Measurements from ENCODE around the gene DDX42. TPM values are rescaled to one million over a fixed set of nuclear protein-coding genes. Genes with fewer than 3 reads are reported as not detected.
"Not testable (repeated sequence)": the region's sequence is repeated elsewhere in the genome, so short reads cannot be mapped to it uniquely, and the experiment has no call there.

Gene DDX42
- total RNA-seq, 2 experiments from 2014 or later = 103 to 106 TPM

GRCh38 chr17:63780928-63781327 lies 7.0 kb downstream of the DDX42 start:
- CTCF ChIA-PET = interaction anchor here (1.0 kb wide), 1 partner anchor 355 kb away, joined by 3 read pairs; no protein-coding TSS in a partner anchor
- H3K36me3 Mint-ChIP-seq = peaks cover 11% of the 10 kb centered on the region
- intact Hi-C loops (cut with micrococcal nuclease) = no loop called here
- no peak overlapping the region for H3K4me3 Mint-ChIP-seq
- DNase-seq = no peak
- peaks cover 68% of the 10 kb centered on the region for H3K4me1 Mint-ChIP-seq (ENCODE audit: low read depth)
- POLR2A ChIA-PET = interaction anchor here (0.7 kb wide), 1 partner anchor 61 kb away, joined by 3 read pairs; no protein-coding TSS in a partner anchor
- H3K27ac Mint-ChIP-seq = peak overlapping the region; percentile 28
- H3K27me3 Mint-ChIP-seq = no peaks in the 10 kb centered on the region
- H3K9me3 Mint-ChIP-seq = no peaks in the 10 kb centered on the region

- Mint-ChIP-seq H3K27ac (peak overlapping the region; percentile 14), H3K27me3 (no peaks in the 10 kb centered on the region), H3K9me3 (no peaks in the 10 kb centered on the region), H3K36me3 (peaks cover 17% of the 10 kb centered on the region), H3K4me3 (no peak overlapping the region), H3K4me1 (ENCODE audit: low read depth) (peaks cover 48% of the 10 kb centered on the region)
- CTCF ChIA-PET = interaction anchor here (0.6 to 1.5 kb wide), 3 partner anchors 9 to 156 kb away, joined by 3 to 4 read pairs (median 3); partner anchors contain the start of genes CCDC47 and DDX42
- POLR2A ChIA-PET = interaction anchor here (0.8 to 2.9 kb wide), 3 partner anchors 9 to 60 kb away, joined by 4 to 16 read pairs (median 6); partner anchors contain the start of genes CCDC47, DDX42 and STRADA
- intact Hi-C loops (cut with micrococcal nuclease) = no loop called here
- peak; percentile 24 for DNase-seq
These were observed 9.6 kb downstream of the DDX42 start for GRCh38 chr17:63783522-63783921.

GRCh38 chr17:63785556-63785955 lies 11.6 kb downstream of the DDX42 start:
- CTCF ChIA-PET = interaction anchor here (1.1 kb wide), 1 partner anchor 24 kb away, joined by 3 read pairs; no protein-coding TSS in a partner anchor
- H3K36me3 Mint-ChIP-seq = peaks cover 12% of the 10 kb centered on the region
- H3K9me3 Mint-ChIP-seq = no peaks in the 10 kb centered on the region
- no peak overlapping the region for H3K4me3 Mint-ChIP-seq
- no peak for DNase-seq
- H3K27me3 Mint-ChIP-seq = no peaks in the 10 kb centered on the region
- H3K27ac Mint-ChIP-seq = no peak overlapping the region
- intact Hi-C loops (cut with micrococcal nuclease) = no loop called here
- peaks cover 33% of the 10 kb centered on the region for H3K4me1 Mint-ChIP-seq (ENCODE audit: low read depth)
- POLR2A ChIA-PET = interaction anchor here (2.0 kb wide), 1 partner anchor 43 kb away, joined by 6 read pairs; the partner anchor contains the start of gene STRADA

GRCh38 chr17:63786117-63786516 lies 12.1 kb downstream of the DDX42 start:
- Mint-ChIP-seq H3K4me1 (ENCODE audit: low read depth) (peaks cover 28% of the 10 kb centered on the region), H3K36me3 (peaks cover 12% of the 10 kb centered on the region), H3K27ac (no peak overlapping the region), H3K4me3 (no peak overlapping the region), H3K27me3 (no peaks in the 10 kb centered on the region), H3K9me3 (no peaks in the 10 kb centered on the region)
- ChIA-PET CTCF (interaction anchor here (1.1 kb wide), 2 partner anchors 24 to 361 kb away, joined by 3 read pairs; no protein-coding TSS in a partner anchor), POLR2A (no interaction called here)
- intact Hi-C loops (cut with micrococcal nuclease) = no loop called here
- no peak for DNase-seq

GRCh38 chr17:63786971-63787711 lies 13.2 kb downstream of the DDX42 start:
- intact Hi-C loops (cut with micrococcal nuclease) = no loop called here
- DNase-seq = no peak
- no peak overlapping the region for H3K4me3 Mint-ChIP-seq
- H3K27me3 Mint-ChIP-seq = no peaks in the 10 kb centered on the region
- ChIA-PET POLR2A (interaction anchor here (0.7 to 0.9 kb wide), 2 partner anchors 13 to 45 kb away, joined by 3 to 4 read pairs; no protein-coding TSS in a partner anchor), CTCF (interaction anchor here (1.1 kb wide), 1 partner anchor 362 kb away, joined by 3 read pairs; no protein-coding TSS in a partner anchor)
- no peak overlapping the region for H3K27ac Mint-ChIP-seq
- H3K36me3 Mint-ChIP-seq = peaks cover 14% of the 10 kb centered on the region
- peaks cover 25% of the 10 kb centered on the region for H3K4me1 Mint-ChIP-seq (ENCODE audit: low read depth)
- H3K9me3 Mint-ChIP-seq = no peaks in the 10 kb centered on the region

GRCh38 chr17:63790057-63790456 lies 16.1 kb downstream of the DDX42 start:
- Mint-ChIP-seq H3K4me3 (no peak overlapping the region), H3K4me1 (ENCODE audit: low read depth) (peaks cover 2% of the 10 kb centered on the region), H3K27ac (no peak overlapping the region), H3K9me3 (no peaks in the 10 kb centered on the region), H3K27me3 (no peaks in the 10 kb centered on the region), H3K36me3 (peaks cover 30% of the 10 kb centered on the region)
- POLR2A ChIA-PET = no interaction called here
- intact Hi-C loops (cut with micrococcal nuclease) = no loop called here
- CTCF ChIA-PET = interaction anchor here (0.9 to 1.0 kb wide), 2 partner anchors 14 to 15 kb away, joined by 3 read pairs; no protein-coding TSS in a partner anchor
- no peak for DNase-seq

- H3K27ac Mint-ChIP-seq = no peak overlapping the region
- ChIA-PET POLR2A (no interaction called here), CTCF (interaction anchor here (0.6 to 0.9 kb wide), 2 partner anchors 17 to 82 kb away, joined by 3 read pairs; no protein-coding TSS in a partner anchor)
- no peaks in the 10 kb centered on the region for H3K27me3 Mint-ChIP-seq
- no peak overlapping the region for H3K4me3 Mint-ChIP-seq
- no peaks in the 10 kb centered on the region for H3K9me3 Mint-ChIP-seq
- intact Hi-C loops (cut with micrococcal nuclease) = no loop called here
- no peak for DNase-seq
- peaks cover 42% of the 10 kb centered on the region for H3K36me3 Mint-ChIP-seq
- H3K4me1 Mint-ChIP-seq (ENCODE audit: low read depth) = no peaks in the 10 kb centered on the region
These were observed 18.2 kb downstream of the DDX42 start for GRCh38 chr17:63792055-63792729.

GRCh38 chr17:63796375-63796774 lies 22.4 kb downstream of the DDX42 start:
- peaks cover 57% of the 10 kb centered on the region for H3K36me3 Mint-ChIP-seq
- H3K4me3 Mint-ChIP-seq; POLR2A ChIA-PET; H3K4me1 Mint-ChIP-seq (ENCODE audit: low read depth); DNase-seq; H3K27ac Mint-ChIP-seq; intact Hi-C loops (cut with micrococcal nuclease); H3K9me3 Mint-ChIP-seq; H3K27me3 Mint-ChIP-seq: not testable (repeated sequence)
- CTCF ChIA-PET = interaction anchor here (0.6 kb wide), 1 partner anchor 233 kb away, joined by 3 read pairs; no protein-coding TSS in a partner anchor

GRCh38 chr17:63798572-63799106 lies 24.7 kb downstream of the DDX42 start:
- ChIA-PET CTCF (no interaction called here), POLR2A (interaction anchor here (1.0 to 1.5 kb wide), 2 partner anchors 18 to 30 kb away, joined by 3 read pairs; no protein-coding TSS in a partner anchor)
- H3K4me1 Mint-ChIP-seq (ENCODE audit: low read depth) = no peaks in the 10 kb centered on the region
- H3K27me3 Mint-ChIP-seq = no peaks in the 10 kb centered on the region
- H3K36me3 Mint-ChIP-seq = peaks cover 56% of the 10 kb centered on the region
- H3K27ac Mint-ChIP-seq = no peak overlapping the region
- H3K4me3 Mint-ChIP-seq = no peak overlapping the region
- intact Hi-C loops (cut with micrococcal nuclease) = no loop called here
- no peaks in the 10 kb centered on the region for H3K9me3 Mint-ChIP-seq
- no peak for DNase-seq

GRCh38 chr17:63800783-63801182 lies 26.8 kb downstream of the DDX42 start:
- Mint-ChIP-seq H3K27ac (no peak overlapping the region), H3K4me1 (ENCODE audit: low read depth) (no peaks in the 10 kb centered on the region), H3K4me3 (no peak overlapping the region), H3K36me3 (peaks cover 54% of the 10 kb centered on the region), H3K9me3 (no peaks in the 10 kb centered on the region), H3K27me3 (no peaks in the 10 kb centered on the region)
- CTCF ChIA-PET = interaction anchor here (1.5 kb wide), 1 partner anchor 34 kb away, joined by 4 read pairs; no protein-coding TSS in a partner anchor
- no peak for DNase-seq
- POLR2A ChIA-PET = no interaction called here
- intact Hi-C loops (cut with micrococcal nuclease) = no loop called here

- intact Hi-C loops (cut with micrococcal nuclease) = no loop called here
- Mint-ChIP-seq H3K27ac (no peak overlapping the region), H3K4me3 (no peak overlapping the region), H3K4me1 (ENCODE audit: low read depth) (peaks cover 8% of the 10 kb centered on the region), H3K9me3 (no peaks in the 10 kb centered on the region), H3K27me3 (no peaks in the 10 kb centered on the region), H3K36me3 (peaks cover 58% of the 10 kb centered on the region)
- POLR2A ChIA-PET = interaction anchor here (1.1 kb wide), 1 partner anchor 54 kb away, joined by 6 read pairs; no protein-coding TSS in a partner anchor
- CTCF ChIA-PET = interaction anchor here (0.7 to 1.5 kb wide), 3 partner anchors 14 to 30 kb away, joined by 3 to 6 read pairs (median 3); no protein-coding TSS in a partner anchor
- no peak for DNase-seq
These were observed 30.4 kb downstream of the DDX42 start for GRCh38 chr17:63804328-63804727.

Data from activated CD4-positive, alpha-beta memory T cell treated with anti-CD3 and anti-CD28 coated beads for 36 hours (primary cell).